Epidermal melanocyte (primary cell): ENCODE data around the gene CFB.
"Not testable (repeated sequence)": the region's sequence is repeated elsewhere in the genome, so short reads cannot be mapped to it uniquely, and the experiment has no call there.

Source experiments
- DNase-seq: peaks from one replicate; pipeline ENCODE4 v3.0.0; 2011; ENCODE audit warnings: low spot score; ENCODE audit not compliant: insufficient read length

CFB gene

GRCh38 chr6:31911826-31912585 is 33.9 kb upstream of the CFB start:
- no peak for DNase-seq

GRCh38 chr6:31915351-31915750 is 30.5 kb upstream of the CFB start:
- DNase-seq = no peak

GRCh38 chr6:31915756-31916155 is 30.1 kb upstream of the CFB start:
- DNase-seq = no peak

GRCh38 chr6:31918069-31918720 is 27.7 kb upstream of the CFB start:
- DNase-seq = no peak

- DNase-seq = no peak
These were observed 26.1 kb upstream of the CFB start for GRCh38 chr6:31919624-31920303.

GRCh38 chr6:31920811-31921210 is 25.1 kb upstream of the CFB start:
- DNase-seq = no peak

- DNase-seq = no peak
These were observed 23.0 kb upstream of the CFB start for GRCh38 chr6:31922942-31923341.

- DNase-seq = no peak
These were observed 18.5 kb upstream of the CFB start, which contains the start of gene C2 for GRCh38 chr6:31927242-31927862. Gene C2 (plus strand): TSS chr6:31927717. CDS start chr6:31927753, 36 bp downstream.

- DNase-seq = no peak
These were observed 17.8 kb upstream of the CFB start for GRCh38 chr6:31927863-31928671.

- no peak for DNase-seq
These were observed 17.3 kb upstream of the CFB start for GRCh38 chr6:31928672-31928939.

GRCh38 chr6:31930962-31931361 is 14.9 kb upstream of the CFB start:
- no peak for DNase-seq

GRCh38 chr6:31932137-31932536 is 13.8 kb upstream of the CFB start:
- DNase-seq = not testable (repeated sequence)

GRCh38 chr6:31933537-31933936 is 12.4 kb upstream of the CFB start:
- no peak for DNase-seq

GRCh38 chr6:31935021-31935420 is 10.9 kb upstream of the CFB start:
- DNase-seq = no peak

- DNase-seq = no peak
These were observed 10.1 kb upstream of the CFB start for GRCh38 chr6:31935823-31936222.

GRCh38 chr6:31940256-31940664 is 5.6 kb upstream of the CFB start:
- no peak for DNase-seq

GRCh38 chr6:31943742-31944141 is 2.2 kb upstream of the CFB start:
- no peak for DNase-seq

GRCh38 chr6:31945154-31945506 is 765 bp upstream of the CFB start:
- no peak for DNase-seq

GRCh38 chr6:31946370-31946885 is 533 bp downstream of the CFB start:
- no peak for DNase-seq

GRCh38 chr6:31947070-31947675 is 1.3 kb downstream of the CFB start:
- no peak for DNase-seq

- DNase-seq = no peak
These were observed 2.0 kb downstream of the CFB start for GRCh38 chr6:31947864-31948263.
